MCF 10A (cell line): Measurements from ENCODE around the gene CAMKMT. TPM values are rescaled to one million over a fixed set of nuclear protein-coding genes. Genes with fewer than 3 reads are reported as not detected.

Source experiments
- BruUV-seq: library from RNA; stranded (reverse); fragments of 400-500 nt; replicated peaks from 2 replicates; lab custom pipeline; 2021; lab: Mats Ljungman, UMichigan
- CTCF ChIA-PET: fragments of 300-600 bp; sonication (Branson Sonifier 250); formaldehyde crosslinking; extraction: SDS; loops from one replicate; lab custom pipeline; 2021; ENCODE audit warnings: antibody characterized with exemption, inconsistent platforms; lab: Yijun Ruan, JAX
- POLR2A ChIA-PET: fragments of 300-600, 350-650 bp; sonication (Branson Sonifier 250); formaldehyde crosslinking; extraction: SDS; loops from one replicate; lab custom pipeline; 2020; ENCODE audit warnings: antibody characterized with exemption, inconsistent platforms; lab: Yijun Ruan, JAX
- DNase-seq: peaks from one replicate; pipeline ENCODE4 v3.0.0-alpha.2; 2018; ENCODE audit not compliant: unreplicated experiment
- H3K27ac Mint-ChIP-seq: one replicate; pipeline ENCODE4 v1.8.0; 2022; ENCODE audit warnings: mild to moderate bottlenecking, low read depth, mixed read lengths; ENCODE audit not compliant: unreplicated experiment
- H3K27me3 Mint-ChIP-seq: one replicate; pipeline ENCODE4 v1.8.0; 2022; ENCODE audit warnings: mixed read lengths; ENCODE audit not compliant: insufficient read depth, unreplicated experiment
- H3K36me3 Mint-ChIP-seq: one replicate; pipeline ENCODE4 v1.8.0; 2022; ENCODE audit warnings: mild to moderate bottlenecking, moderate library complexity, mixed read lengths; ENCODE audit not compliant: insufficient read depth, unreplicated experiment
- H3K4me1 Mint-ChIP-seq: one replicate; pipeline ENCODE4 v1.8.0; 2022; ENCODE audit warnings: mixed read lengths; ENCODE audit not compliant: insufficient read depth, unreplicated experiment
- H3K4me3 Mint-ChIP-seq: one replicate; pipeline ENCODE4 v1.8.0; 2022; ENCODE audit warnings: mild to moderate bottlenecking, moderate library complexity, mixed read lengths; ENCODE audit not compliant: unreplicated experiment
- H3K9me3 Mint-ChIP-seq: one replicate; pipeline ENCODE4 v1.8.0; 2022; ENCODE audit warnings: mixed read lengths; ENCODE audit not compliant: unreplicated experiment
- CTCF ChIP-seq: fragments of 200-600 bp; IDR thresholded peaks from one replicate; pipeline ENCODE4 v1.8.0; 2022; ENCODE audit warnings: antibody characterized with exemption, mild to moderate bottlenecking; ENCODE audit not compliant: unreplicated experiment
- intact Hi-C: fragments of 100-400 bp; cut with micrococcal nuclease; formaldehyde crosslinking; loops from 2 replicates; pipeline ENCODE4 v1.14.1; 2022
- total RNA-seq: library from RNA; stranded (reverse); gene quantifications from 2 replicates; pipeline ENCODE4 v1.2.3, GENCODE V29; 2022

Gene CAMKMT
- total RNA-seq, 1 experiment from 2014 or later = 9.9 TPM

- Mint-ChIP-seq H3K36me3 (no peaks in the 10 kb centered on the region), H3K27me3 (no peaks in the 10 kb centered on the region), H3K9me3 (no peaks in the 10 kb centered on the region), H3K4me3 (no peak overlapping the region), H3K27ac (no peak overlapping the region), H3K4me1 (peaks cover 8% of the 10 kb centered on the region)
- POLR2A ChIA-PET = interaction anchor here (0.6 to 2.4 kb wide), 4 partner anchors 10 to 591 kb away, joined by 3 to 12 read pairs (median 4); no protein-coding TSS in a partner anchor
- DNase-seq = no peak
- intact Hi-C loops = no loop called here
- BruUV-seq = no TSS peak
- TF ChIP-seq CTCF = no peak
- CTCF ChIA-PET = interaction anchor here (0.6 kb wide), 1 partner anchor 20 kb away, joined by 4 read pairs; no protein-coding TSS in a partner anchor
Measured at GRCh38 chr2:44570271-44570670, 208.5 kb downstream of the CAMKMT start.

- no peak for DNase-seq
- BruUV-seq = no TSS peak
- Mint-ChIP-seq H3K4me3 (no peak overlapping the region), H3K9me3 (no peaks in the 10 kb centered on the region), H3K27me3 (no peaks in the 10 kb centered on the region), H3K27ac (no peak overlapping the region), H3K4me1 (peaks cover 10% of the 10 kb centered on the region), H3K36me3 (no peaks in the 10 kb centered on the region)
- no peak for TF ChIP-seq CTCF
- POLR2A ChIA-PET = interaction anchor here (0.6 to 2.4 kb wide), 5 partner anchors 10 to 591 kb away, joined by 3 to 12 read pairs (median 3); no protein-coding TSS in a partner anchor
- CTCF ChIA-PET = interaction anchor here (0.6 kb wide), 1 partner anchor 20 kb away, joined by 4 read pairs; no protein-coding TSS in a partner anchor
- intact Hi-C loops = no loop called here
Measured at GRCh38 chr2:44570777-44571176, 209.0 kb downstream of the CAMKMT start.

GRCh38 chr2:44572196-44572900, 210.6 kb downstream of the CAMKMT start:
- H3K27me3 Mint-ChIP-seq = no peaks in the 10 kb centered on the region
- BruUV-seq = no TSS peak
- no peak for TF ChIP-seq CTCF
- POLR2A ChIA-PET = interaction anchor here (0.7 kb wide), 1 partner anchor 153 kb away, joined by 5 read pairs; no protein-coding TSS in a partner anchor
- H3K9me3 Mint-ChIP-seq = no peaks in the 10 kb centered on the region
- H3K4me3 Mint-ChIP-seq = no peak overlapping the region
- peak overlapping the region; percentile 2 for H3K27ac Mint-ChIP-seq
- peak; percentile 56 for DNase-seq
- CTCF ChIA-PET = no interaction called here
- H3K4me1 Mint-ChIP-seq = peaks cover 20% of the 10 kb centered on the region
- intact Hi-C loops = no loop called here
- H3K36me3 Mint-ChIP-seq = no peaks in the 10 kb centered on the region

GRCh38 chr2:44573996-44574395, 212.2 kb downstream of the CAMKMT start:
- no peaks in the 10 kb centered on the region for H3K9me3 Mint-ChIP-seq
- no peak overlapping the region for H3K4me3 Mint-ChIP-seq
- DNase-seq = no peak
- no peak for TF ChIP-seq CTCF
- H3K36me3 Mint-ChIP-seq = no peaks in the 10 kb centered on the region
- intact Hi-C loops = no loop called here
- peaks cover 33% of the 10 kb centered on the region for H3K4me1 Mint-ChIP-seq
- ChIA-PET POLR2A (interaction anchor here (0.9 kb wide), 1 partner anchor 12 kb away, joined by 3 read pairs; no protein-coding TSS in a partner anchor), CTCF (interaction anchor here (1.5 kb wide), 1 partner anchor 14 kb away, joined by 8 read pairs; no protein-coding TSS in a partner anchor)
- no peak overlapping the region for H3K27ac Mint-ChIP-seq
- no peaks in the 10 kb centered on the region for H3K27me3 Mint-ChIP-seq
- BruUV-seq = no TSS peak
